ENCODE results near the gene JSRP1. TPM values are rescaled to one million over a fixed set of nuclear protein-coding genes. Genes with fewer than 3 reads are reported as not detected.

The JSRP1 gene
- total and polyA plus RNA-seq, 7 donors = 0.36 to 1.6 (median 1.0) TPM; not detected in 4

GRCh38 chr19:2242092-2242537 lies 14.1 kb downstream of the JSRP1 start:
- H3K27ac ChIP-seq = no peak overlapping the region

GRCh38 chr19:2240881-2241760 lies 15.1 kb downstream of the JSRP1 start:
- no peak for DNase-seq
- H3K4me1 ChIP-seq = peaks cover 0 to 72% (median 61%) of the 10 kb centered on the region in 4 donors
- intact Hi-C loops (cut with DNase I) = no loop called here

More at GRCh38 chr19:2242092-2242537, 14.1 kb downstream of the JSRP1 start:
- intact Hi-C loops (cut with DNase I) = no loop called here
- TF ChIP-seq POLR2A (IDR thresholded peaks at IDR 0.05) (no peak), CTCF (IDR thresholded peaks at IDR 0.05) (no peak)
- DNase-seq = no peak
- no peaks in the 10 kb centered on the region for H3K9me3 ChIP-seq
- peaks cover 34 to 42% (median 40%) of the 10 kb centered on the region in 4 donors for H3K36me3 ChIP-seq
- H3K4me3 ChIP-seq = no peak overlapping the region
- no peaks in the 10 kb centered on the region for H3K27me3 ChIP-seq
- H3K4me1 ChIP-seq = peaks cover 0 to 75% (median 60%) of the 10 kb centered on the region in 4 donors
- 44 to 78% methylated on average over 12 of the region's 12 CpGs for WGBS, 2 donors

DNA sequence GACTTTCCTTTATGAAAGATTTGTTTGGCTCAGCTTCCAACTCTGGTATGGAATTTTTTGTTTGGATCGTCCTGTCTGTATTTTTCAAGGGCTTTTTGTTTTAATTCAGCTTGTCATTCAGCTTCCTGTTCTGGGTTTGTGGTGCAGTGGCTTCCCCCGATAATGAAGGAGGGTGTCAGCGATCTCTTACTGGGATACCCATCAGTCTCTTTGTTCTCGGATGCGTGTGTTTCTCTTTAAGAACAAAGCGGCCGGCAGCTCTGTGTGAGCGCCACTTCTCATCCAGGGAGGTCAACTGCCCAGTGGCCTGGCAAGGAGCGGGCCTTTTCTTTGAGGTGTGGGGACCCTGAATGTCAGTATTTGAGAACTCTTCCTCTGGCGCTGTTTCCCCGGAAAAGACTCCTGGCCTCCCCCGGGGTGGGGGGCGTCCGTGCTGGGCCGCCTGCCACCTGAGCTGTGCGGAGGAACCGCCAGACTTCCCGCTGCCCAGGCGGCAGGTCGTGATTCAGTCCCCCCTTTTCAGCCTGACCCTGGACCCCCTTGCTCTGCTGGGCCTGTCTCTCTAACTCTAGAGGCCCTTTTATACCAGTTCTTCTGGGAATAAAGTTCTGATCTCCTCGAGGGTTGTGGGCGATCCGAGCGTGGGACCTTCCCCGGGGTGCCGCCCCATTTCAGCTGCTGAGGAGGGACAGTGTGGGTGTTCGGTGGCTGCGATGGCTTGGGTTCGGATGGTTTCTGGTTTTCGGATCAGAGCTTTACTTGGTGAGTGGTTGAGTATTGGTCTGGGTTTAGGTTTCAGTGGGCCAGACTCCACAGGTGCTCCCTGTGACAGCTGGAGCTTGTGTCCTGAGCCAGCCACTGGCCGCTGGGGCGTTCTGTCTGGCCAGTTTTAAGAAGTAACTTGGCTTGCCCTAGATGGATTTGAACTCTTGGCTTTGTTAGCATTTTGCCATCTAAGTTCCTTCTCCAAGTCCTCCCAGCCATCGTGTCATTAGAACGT lies 16.1 kb downstream of the JSRP1 start:
- H3K4me1 ChIP-seq = peaks cover 0 to 76% (median 65%) of the 10 kb centered on the region in 4 donors
- 43 to 71% methylated on average over 34 of the region's 34 CpGs for WGBS, 2 donors
- H3K27me3 ChIP-seq = no peaks in the 10 kb centered on the region

More at GRCh38 chr19:2240881-2241760, 15.1 kb downstream of the JSRP1 start:
- H3K4me3 ChIP-seq = peak overlapping the region in 1 of 4 donors; percentile 46
- TF ChIP-seq EP300 (IDR thresholded peaks at IDR 0.05) (no peak), POLR2A (IDR thresholded peaks at IDR 0.05) (no peak), POLR2AphosphoS5 (IDR thresholded peaks at IDR 0.05) (no peak), CTCF (IDR thresholded peaks at IDR 0.05) (no peak)
- H3K36me3 ChIP-seq = peaks cover 24 to 32% (median 30%) of the 10 kb centered on the region in 4 donors
- 71 to 76% methylated on average over 41 of the region's 41 CpGs for WGBS, 2 donors
- no peaks in the 10 kb centered on the region for H3K9me3 ChIP-seq
- peak overlapping the region in 3 of 4 donors; percentile 53 to 65 (median 57) for H3K27ac ChIP-seq
- H3K27me3 ChIP-seq = no peaks in the 10 kb centered on the region

More for the DNA sequence above, 16.1 kb downstream of the JSRP1 start:
- peaks cover 14 to 22% (median 19%) of the 10 kb centered on the region in 4 donors for H3K36me3 ChIP-seq
- DNase-seq = no peak
- no peaks in the 10 kb centered on the region for H3K9me3 ChIP-seq
- peak overlapping the region in 3 of 4 donors; percentile 29 to 46 (median 38) for H3K4me3 ChIP-seq
- intact Hi-C loops (cut with DNase I) = no loop called here
- H3K27ac ChIP-seq = peak overlapping the region; percentile 53 to 65 (median 58)
- TF ChIP-seq CTCF (IDR thresholded peaks at IDR 0.05) (no peak), POLR2AphosphoS5 (IDR thresholded peaks at IDR 0.05) (no peak), EP300 (IDR thresholded peaks at IDR 0.05) (no peak), POLR2A (IDR thresholded peaks at IDR 0.05) (no peak)

Measured in sigmoid colon (tissue), 7 donors.